HG03575 (cell line): ENCODE data around the gene TAOK1.
"Not testable (repeated sequence)": the region's sequence is repeated elsewhere in the genome, so short reads cannot be mapped to it uniquely, and the experiment has no call there.

Experiments
- ATAC-seq: cut with Tn5 transposase; IDR thresholded peaks from one replicate; pipeline ENCODE4 v1.9.1; 2021; ENCODE audit not compliant: unreplicated experiment, insufficient number of reproducible peaks, low FRiP score; ENCODE audit errors: extremely low read depth

The TAOK1 gene

DNA sequence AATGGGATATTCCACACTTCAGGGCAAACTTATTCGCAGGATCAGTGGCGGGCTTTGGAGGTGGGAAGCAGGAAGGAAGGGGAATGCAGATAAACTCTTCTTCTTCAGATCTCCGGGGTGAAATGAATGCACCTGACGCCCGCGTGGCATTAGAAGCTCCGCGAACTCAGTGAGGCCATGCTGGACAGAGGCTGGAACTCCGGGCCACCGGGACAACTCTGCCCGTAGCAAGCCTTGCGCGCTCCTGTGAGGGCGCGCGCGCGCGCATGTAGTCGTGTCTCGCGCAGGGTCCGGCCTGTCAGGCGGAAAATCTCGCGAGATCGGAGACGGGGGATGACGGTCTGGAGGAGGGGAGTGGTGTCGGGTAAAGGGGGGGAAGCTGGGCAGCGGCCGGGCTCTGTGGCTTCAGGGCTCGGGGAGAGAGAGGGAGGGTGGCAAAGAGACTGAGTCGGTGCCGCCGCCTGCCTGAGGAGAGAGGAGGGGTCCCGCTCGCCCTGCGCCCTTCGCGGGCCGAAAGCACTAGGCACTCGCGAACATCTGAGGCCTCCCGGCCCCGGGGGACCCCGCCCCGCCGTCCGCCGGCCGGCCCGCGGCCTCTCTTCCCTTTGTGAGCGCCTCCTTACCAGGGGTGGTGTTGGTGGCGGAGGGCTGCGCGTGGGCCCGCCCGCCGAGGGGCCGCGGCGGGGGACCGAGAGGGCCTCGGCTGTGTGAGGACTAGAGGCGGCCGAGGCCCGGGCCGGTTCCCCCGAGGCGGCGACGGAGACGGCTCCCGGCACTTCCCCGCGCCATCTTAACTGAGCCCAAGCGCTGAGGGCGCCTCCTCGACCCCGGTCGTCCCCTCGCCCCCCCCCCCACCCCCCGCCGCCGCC, at the start of gene TAOK1:
Gene TAOK1, plus strand, starts transcription at position 382 of the 869 bp plus-strand sequence. CDS start 61,186 bp downstream, outside the sequence.
- ATAC-seq = no peak

DNA sequence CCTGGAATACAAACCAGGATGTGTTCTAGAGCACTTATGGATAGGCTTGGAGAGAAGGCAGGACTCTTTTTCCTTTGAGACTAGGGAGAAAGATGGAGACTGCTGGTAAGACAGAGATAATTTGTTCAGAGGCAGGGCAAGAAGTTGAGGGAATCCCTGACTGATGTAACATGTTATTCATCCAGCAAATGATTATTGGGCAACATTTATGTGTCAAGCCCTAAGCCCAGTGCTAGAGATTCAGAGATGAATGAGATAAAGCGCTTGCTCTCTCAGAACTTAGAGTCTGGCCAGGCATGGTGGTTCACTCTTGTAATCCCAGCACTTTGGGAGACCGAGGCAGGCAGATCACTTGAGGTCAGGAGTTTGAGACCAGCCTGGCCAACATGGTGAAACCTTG, 48.4 kb upstream of the TAOK1 start:
- no peak for ATAC-seq

DNA sequence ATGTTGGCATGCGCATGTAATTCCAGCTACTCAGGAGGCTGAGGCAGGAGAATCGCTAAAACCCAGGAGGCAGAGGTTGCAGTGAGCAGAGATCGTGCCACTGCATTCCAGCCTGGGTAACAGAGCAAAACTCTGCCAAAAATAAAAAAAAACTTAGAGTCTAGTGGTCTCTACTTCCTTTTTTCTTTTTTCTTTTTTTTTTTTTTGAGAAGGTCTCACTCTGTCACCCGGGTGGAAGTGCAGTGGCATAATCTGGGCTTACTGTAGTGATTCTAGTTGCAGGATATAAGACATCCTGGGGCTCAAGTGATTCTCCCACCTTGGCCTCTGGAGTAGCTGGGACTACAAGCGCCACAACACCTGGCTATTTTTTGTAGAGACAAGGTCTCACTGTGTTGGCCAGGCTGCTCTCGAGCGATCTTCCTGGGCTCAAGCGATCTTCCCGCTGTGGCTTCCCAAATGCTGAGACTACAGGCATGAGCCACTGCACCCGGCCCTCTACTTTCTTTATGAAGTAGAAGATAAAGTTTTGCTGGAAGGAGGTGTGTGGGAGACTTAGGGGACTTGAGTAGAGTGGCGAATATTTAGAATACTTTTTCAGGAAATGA, 47.9 kb upstream of the TAOK1 start:
- ATAC-seq = no peak

DNA sequence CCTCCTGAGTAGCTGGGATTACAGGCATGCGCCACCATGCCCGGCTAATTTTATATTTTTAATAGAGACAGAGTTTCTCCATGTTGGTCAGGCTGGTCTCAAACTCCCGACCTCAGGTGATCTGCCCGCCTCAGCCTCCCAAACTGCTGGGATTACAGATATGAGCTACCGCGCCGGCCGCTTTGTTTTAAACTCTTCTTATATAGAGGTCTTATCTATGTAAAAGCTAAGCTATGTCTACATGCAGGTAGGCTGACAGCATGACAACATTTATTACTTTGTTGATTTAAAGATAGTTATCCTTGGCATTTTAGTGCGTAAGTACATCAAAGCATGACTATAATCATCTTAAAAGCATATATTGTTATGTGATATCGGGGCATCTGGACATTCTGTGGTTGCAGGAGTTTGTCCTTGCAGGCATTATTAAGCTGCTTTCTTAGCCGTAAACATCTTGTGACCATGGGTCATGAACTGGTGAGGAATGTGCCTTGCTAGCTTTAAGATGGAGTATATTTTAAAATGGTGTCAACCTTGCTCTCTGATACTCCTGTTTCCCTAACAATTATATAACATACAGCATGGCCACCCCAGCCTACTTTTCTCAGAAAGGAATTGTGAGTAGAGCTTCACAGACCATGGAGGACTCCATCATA, 45.8 kb upstream of the TAOK1 start:
- no peak for ATAC-seq

DNA sequence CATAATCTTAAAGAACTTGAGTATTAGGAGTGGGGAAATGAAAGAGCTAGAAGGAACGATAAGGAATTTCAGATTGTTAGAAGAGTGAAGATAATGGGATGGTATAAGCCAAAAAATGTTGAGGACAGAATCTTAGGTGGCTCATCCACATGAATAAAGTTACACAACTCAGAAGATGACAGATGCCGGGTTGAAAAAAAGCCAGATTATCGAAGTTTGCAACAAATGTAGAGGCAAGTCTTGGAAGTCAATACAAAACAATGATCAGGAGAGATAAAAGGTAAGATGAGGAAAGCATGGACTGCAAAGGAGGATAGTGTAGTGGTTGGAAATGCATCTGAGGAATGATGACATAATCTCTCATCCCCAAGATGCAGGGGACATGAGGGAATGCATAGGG, 45.1 kb upstream of the TAOK1 start:
- no peak for ATAC-seq

DNA sequence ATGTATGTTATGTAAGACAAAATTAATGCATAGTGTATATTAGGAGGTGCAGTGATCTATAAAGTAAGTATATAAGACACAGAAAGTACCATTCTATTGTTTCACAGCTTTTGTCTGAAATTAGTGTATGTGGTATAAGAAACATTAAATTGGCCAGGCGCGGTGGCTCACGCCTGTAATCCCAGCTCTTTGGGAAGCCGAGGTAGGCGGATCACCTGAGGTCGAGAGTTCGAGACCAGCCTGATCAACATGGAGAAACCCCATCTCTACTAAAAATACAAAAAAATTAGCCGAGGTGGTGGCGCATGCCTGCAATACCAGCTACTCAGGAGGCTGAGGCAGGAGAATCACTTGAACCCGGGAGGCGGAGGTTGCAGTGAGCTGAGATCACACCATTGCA, 44.7 kb upstream of the TAOK1 start:
- ATAC-seq = not testable (repeated sequence)

DNA sequence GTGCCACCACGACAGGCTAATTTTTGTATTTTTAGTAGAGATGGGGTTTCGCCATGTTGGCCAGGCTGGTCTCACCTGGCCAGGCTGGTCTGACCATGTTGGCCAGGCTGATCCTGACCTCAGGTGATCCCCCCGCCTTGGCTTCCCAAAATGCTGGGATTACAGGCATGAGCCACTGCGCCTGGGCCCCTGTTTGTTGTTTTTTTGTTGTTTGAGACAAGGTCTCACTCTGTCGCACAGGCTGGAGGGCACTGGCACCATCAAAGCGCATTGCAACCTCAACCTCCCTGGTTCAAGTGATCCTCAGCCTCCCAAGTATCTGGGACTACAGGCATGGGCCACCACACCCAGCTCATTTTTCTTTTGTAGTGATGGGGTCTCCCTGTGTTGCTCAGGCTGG, 43.7 kb upstream of the TAOK1 start:
- ATAC-seq = no peak

DNA sequence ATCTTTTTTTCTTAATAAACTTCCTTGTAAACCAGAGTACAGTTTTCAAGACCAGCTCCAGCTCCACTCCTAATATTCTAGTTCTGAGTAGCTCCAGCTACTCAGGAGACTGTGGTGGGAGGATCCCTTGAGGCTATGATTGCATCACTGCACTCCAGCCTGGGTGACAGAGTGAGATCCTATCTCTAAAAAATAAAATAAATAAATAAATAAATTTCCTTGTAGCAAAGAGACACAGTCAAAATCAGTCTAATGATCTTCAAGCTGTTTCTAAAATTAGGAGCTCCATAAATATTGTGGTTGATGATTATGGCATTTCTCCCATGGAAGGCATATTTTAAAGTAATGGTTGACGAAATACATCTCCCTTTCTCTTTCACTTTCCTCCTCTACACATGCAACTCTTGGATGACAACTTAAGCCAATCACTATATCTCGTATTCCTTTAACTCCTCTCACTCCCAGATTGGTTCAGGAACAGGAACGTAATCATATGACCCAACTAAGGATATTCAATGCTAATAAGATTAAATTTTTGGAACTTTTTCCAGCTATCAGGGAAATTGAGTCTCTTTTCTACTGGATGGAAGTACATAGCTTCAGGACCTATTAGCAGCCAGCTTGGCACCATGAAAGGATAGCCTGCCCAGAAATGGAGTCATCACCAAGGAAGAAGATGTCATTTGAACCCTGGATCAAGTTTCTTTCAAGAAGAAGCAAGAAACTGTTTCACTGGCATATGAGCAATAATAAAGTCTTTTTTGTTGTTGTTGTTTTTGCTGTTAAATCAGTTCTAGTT, 42.1 kb upstream of the TAOK1 start:
- no peak for ATAC-seq

DNA sequence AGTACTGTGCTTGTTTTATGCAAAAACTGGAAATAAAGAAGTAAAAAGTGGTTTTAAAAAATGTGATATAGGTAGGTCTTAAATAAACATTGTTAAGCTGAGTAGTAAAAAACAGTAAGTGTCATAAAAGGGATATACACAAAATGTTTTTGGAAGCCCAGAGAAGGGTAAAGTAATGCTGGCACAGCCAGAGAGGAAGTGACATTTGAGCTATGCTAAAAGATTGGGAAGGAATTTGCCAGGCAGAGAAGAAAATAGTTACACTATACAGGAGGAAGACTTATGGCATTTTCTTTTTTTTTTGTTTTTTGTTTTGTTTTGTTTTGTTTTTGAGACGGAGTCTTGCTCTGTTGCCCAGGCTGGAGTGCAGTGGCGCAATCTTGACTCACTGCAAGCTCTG, 40.8 kb upstream of the TAOK1 start:
- ATAC-seq = no peak

DNA sequence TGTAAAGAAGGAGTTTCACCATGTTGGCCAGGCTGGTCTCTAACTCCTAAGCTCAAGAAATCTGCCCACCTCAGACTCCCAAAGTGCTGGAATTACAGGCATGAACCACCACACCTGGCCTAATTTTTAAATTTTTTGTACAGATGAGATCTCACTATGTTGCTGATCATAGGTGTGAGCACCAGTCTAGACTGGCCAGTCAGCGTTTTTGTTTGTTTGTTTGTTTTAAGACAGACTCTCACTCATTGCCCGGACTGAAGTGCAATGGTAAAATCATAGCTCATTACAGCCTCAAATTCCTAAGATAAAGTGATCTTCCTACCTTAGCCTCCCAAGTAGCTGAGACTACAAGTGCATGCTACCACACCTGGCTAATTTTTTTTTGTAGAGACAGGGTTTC, 38.0 kb upstream of the TAOK1 start:
- ATAC-seq = no peak

DNA sequence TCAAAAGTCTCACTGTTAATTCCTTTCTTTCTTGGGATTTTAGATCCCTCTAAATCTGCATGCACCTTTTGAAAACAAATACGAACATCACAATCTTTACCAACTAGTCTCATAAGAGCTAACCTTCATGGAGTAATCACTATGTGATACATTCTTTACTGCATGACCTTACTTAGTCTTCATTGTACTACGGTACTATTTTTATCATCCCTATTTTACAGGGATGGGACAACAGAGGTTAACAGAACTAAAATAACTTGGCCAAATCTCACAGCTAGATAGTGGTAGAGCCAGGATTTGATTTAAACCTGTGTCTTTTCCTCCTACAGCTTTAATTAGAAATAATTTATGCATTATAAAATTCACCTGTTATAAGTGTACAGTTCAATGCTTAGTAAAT, 32.9 kb upstream of the TAOK1 start:
- ATAC-seq = no peak

DNA sequence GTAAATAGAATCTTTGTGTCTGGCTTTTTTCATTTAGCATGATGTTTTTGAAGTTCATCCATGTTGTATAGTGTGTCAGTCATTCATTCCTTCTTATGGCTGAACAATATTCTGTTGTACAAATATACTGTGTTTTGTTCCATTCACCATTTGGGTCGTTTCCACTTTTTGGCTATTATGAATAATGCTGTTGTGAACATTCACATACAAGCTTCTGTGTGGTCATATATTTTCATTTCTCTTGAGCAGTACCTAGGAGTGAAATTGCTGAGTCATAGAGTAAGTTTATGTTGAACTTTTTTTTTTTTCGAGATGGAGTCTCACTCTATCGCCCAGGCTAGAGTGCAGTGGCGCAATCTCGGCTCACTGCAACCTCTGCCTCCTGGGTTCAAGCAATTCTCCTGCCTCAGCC, 32.3 kb upstream of the TAOK1 start:
- ATAC-seq = no peak

DNA sequence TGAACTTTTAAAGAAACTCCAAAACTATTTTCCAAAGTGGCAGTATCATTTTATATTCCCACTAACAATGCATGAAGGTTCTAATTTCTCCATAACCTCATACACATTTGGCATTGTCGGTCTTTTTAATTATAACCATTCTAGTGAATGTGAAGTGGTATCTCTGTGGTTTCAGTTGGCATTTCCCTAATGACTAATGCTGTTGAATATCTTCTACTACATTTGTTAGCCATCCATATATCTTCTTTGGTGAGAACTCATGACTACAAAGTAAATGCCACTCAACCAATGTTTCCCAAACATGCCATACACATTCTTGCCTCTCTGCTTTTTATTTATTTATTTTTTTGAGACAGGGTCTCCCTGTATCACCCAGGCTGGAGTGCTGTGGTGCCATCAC, 31.7 kb upstream of the TAOK1 start:
- no peak for ATAC-seq

DNA sequence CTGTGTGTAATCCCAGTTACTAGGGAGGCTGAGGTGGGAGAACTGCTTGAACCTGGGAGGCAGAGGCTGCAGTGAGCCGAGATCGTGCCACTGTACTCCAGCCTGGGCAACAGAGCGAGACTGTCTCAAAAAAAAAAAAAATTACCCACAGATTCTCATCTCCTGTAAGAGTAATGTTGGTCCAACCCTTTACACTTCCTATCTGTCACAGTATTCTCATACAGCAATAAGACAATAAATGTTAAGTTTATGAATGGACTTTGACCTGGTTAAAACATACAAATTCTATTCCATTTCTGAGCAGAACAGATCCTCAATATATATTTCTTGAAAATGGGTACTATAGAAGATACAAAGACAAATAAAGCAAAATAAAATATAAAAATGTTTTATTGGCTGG, 30.4 kb upstream of the TAOK1 start:
- no peak for ATAC-seq

DNA sequence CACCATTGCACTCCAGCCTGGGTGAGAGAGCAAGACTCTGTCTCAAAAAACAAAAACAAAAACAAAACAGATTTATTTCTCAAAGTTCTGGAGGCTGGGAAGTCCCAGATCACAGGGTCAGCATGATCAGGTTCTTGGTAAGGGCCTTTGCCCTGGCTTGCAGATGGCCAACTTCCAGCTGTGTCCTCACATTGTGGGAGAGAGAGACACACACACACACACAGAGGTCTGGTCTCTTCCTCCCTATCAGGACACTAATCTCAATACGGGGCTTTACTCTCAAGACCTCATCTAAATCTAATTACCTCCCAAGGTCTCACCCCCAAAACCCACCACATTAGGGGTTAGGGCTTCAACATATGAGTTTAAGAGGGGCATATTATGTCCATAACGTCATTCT, 26.4 kb upstream of the TAOK1 start:
- no peak for ATAC-seq

DNA sequence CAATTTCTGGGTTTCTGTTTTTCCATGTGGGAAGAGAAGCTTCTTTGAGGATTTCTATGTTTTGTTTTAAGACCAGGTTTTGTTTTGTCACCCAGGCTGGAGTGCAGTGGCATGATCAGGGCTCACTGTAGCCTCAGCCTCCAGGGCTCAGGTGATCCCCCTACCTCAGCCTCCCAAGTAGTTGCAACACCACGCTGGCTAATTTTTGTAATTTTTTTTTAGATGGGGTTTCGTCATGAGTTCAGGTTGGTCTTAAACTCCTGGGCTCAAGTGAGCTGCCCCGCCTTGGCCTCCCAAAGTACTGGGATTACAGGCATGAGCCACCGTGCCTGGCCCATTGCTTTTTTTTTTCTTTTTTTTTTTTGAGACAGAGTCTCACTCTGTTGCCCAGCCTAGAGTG, 25.5 kb upstream of the TAOK1 start:
- no peak for ATAC-seq

DNA sequence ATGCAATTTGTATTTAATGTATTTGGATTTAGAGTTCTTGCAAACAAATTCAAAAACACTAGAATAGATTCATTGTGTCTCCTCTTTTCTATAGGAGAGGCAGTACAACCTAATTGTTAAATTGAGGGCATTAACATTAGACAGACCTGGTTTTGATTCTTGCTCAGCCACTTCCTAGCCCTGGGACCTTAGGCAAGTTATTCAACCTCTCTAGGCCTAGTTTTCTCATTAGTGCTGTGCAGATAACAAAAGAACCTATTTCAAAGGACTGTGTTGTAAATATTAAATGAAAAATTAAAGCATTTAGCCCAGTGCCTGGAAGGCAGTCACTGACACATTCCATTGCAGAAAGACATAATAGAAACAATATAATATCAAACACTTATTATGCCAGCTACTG, 22.0 kb upstream of the TAOK1 start:
- ATAC-seq = no peak

DNA sequence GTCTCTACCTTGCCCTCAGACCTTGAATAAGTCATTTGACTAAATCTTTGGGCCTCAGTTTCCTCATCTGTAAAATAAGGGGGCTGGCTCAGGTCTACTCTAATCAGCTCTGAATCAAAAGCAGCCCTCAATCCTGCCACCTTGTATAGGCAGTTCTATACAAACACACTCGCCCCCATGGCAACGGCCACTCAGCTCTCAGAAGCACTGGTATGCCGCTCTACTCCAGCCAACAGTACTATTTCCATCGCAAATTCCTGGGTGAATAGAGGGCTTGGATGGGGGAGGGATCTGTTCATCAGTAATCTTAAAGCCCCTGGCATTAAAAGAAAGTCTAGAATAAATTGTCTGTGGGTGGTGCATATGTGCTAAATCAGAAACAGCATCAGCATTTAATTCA, 21.2 kb upstream of the TAOK1 start:
- no peak for ATAC-seq
